Stomach (tissue), 9 donors: Measurements from ENCODE around the gene ANO7. TPM values are rescaled to one million over a fixed set of nuclear protein-coding genes. Genes with fewer than 3 reads are reported as not detected.

ENCODE experiments used
- DNase-seq, 2 donors: peaks; one replicate each; pipeline versions ENCODE4 v3.0.0 to v3.0.0-alpha.2; 2013 to 2019
- H3K27ac ChIP-seq, 5 donors: fragments of 200-600 bp in 4 of 5; sonication (generic) in 4 of 5; one replicate each; pipeline ENCODE4 v1.5.1; 2013 to 2019; ENCODE audit warnings: mild to moderate bottlenecking in 1 of 5, moderate library complexity in 1 of 5
- H3K27me3 ChIP-seq, 3 donors: fragments of 200-600 bp; sonication (generic); one replicate each; pipeline ENCODE4 v1.5.1; 2017 to 2019; ENCODE audit warnings: mixed run types in 1 of 3
- H3K36me3 ChIP-seq, 4 donors: fragments of 200-600 bp; sonication (generic); 1 replicate in 3 of 4; 2 replicates in 1 of 4; pipeline ENCODE4 v1.5.1; 2016 to 2019
- H3K4me1 ChIP-seq, 4 donors: fragments of 200-600 bp; sonication (generic); one replicate each; pipeline ENCODE4 v1.5.1; 2016 to 2019
- H3K4me3 ChIP-seq, 4 donors: fragments of 200-600 bp; sonication (generic) in 3 of 4; one replicate each; pipeline ENCODE4 v1.5.1; 2016 to 2019; ENCODE audit warnings: mild to moderate bottlenecking in 1 of 4
- H3K9me3 ChIP-seq, 4 donors: fragments of 200-600 bp; sonication (generic); one replicate each; pipeline ENCODE4 v1.5.1; 2016 to 2019
- CTCF ChIP-seq, 7 experiments: fragments of 450-650 bp in 4 of 7; fragments of 200-600 bp in 3 of 7; sonication (generic) in 3 of 7; IDR thresholded peaks; one replicate each; pipeline ENCODE4 v1.5.1; 2016 to 2019; ENCODE audit warnings: antibody characterized with exemption in 7 of 7, control low read depth in 2 of 7, mild to moderate bottlenecking in 1 of 7
- EP300 ChIP-seq: sonication (generic); formaldehyde crosslinking; IDR thresholded peaks from one replicate; pipeline ENCODE4 v1.6.1; 2017; ENCODE audit warnings: antibody characterized with exemption
- POLR2A ChIP-seq, 4 donors: fragments of 450-650 bp; IDR thresholded peaks; one replicate each; pipeline ENCODE4 v1.6.1; 2016; ENCODE audit warnings: antibody characterized with exemption in 4 of 4, control low read depth in 2 of 4, mild to moderate bottlenecking in 1 of 4, moderate library complexity in 1 of 4
- POLR2AphosphoS5 ChIP-seq, 3 donors: sonication (generic); formaldehyde crosslinking; IDR thresholded peaks; one replicate each; pipeline ENCODE4 v1.6.1; 2016; ENCODE audit warnings: antibody characterized with exemption in 3 of 3
- WGBS, 5 donors: extraction: QIAGEN DNeasy Blood & Tissue Kit in 3 of 5; methylation state at CpG; one replicate each; pipeline versions ENCODE4 v1.1.5 to v1.1.7; 2013 to 2018; 5-methylcytosine and 5-hydroxymethylcytosine counted together
- intact Hi-C: fragments of 100-400 bp; cut with DNase I; formaldehyde crosslinking; loops from one replicate; pipeline ENCODE4 v1.15.1; 2023; ENCODE audit warnings: low total_unique reads
- polyA plus RNA-seq, 3 donors: library from polyadenylated mRNA; stranded (reverse); fragments of 200-250 nt; gene quantifications; one replicate each; pipeline ENCODE4 v1.2.3, GENCODE V29; 2013
- total RNA-seq, 5 donors: library from RNA; depleted of rRNA; stranded (reverse); fragments of >200 nt; gene quantifications; one replicate each; pipeline versions ENCODE4 v1.1.0 to v1.2.3, GENCODE V29; 2014 to 2016
- donor health status: healthy with polysubstance abuse.
- donor health status: Bipolar disorder and iron deficiency.
- donor health status: healthy.

Gene ANO7
- total and polyA plus RNA-seq, 8 donors: 0.48 to 138 (median 5.6) TPM

- Histone ChIP-seq H3K36me3 (peaks cover 100% of the 10 kb centered on the region in 4 donors), H3K27ac (no peak overlapping the region), H3K27me3 (no peaks in the 10 kb centered on the region), H3K4me3 (no peak overlapping the region), H3K9me3 (no peaks in the 10 kb centered on the region), H3K4me1 (no peaks in the 10 kb centered on the region)
- DNase-seq: no peak
- intact Hi-C loops: no loop called here
- TF ChIP-seq POLR2AphosphoS5 (IDR thresholded peaks at IDR 0.05) (no peak), EP300 (no peak), CTCF (IDR thresholded peaks at IDR 0.05) (no peak), POLR2A (IDR thresholded peaks at IDR 0.05) (no peak)
- WGBS, 5 donors: 79 to 85% (median 81%) methylated on average over 12 to 13 of the region's 13 CpGs
Measured at GRCh38 chr2:241232736-241233575, 44.5 kb downstream of the ANO7 start.

GRCh38 chr2:241234066-241234790 is 45.8 kb downstream of the ANO7 start:
- no peak overlapping the region for H3K4me3 ChIP-seq
- peaks cover 100% of the 10 kb centered on the region in 4 donors for H3K36me3 ChIP-seq

GRCh38 chr2:241234962-241235740 is 46.7 kb downstream of the ANO7 start:
- H3K9me3 ChIP-seq: no peaks in the 10 kb centered on the region
- DNase-seq: no peak
- 80 to 83% (median 81%) methylated on average over 25 to 26 of the region's 26 CpGs for WGBS, 5 donors
- H3K4me1 ChIP-seq: no peaks in the 10 kb centered on the region
- no peak overlapping the region for H3K4me3 ChIP-seq
- peaks cover 100% of the 10 kb centered on the region in 4 donors for H3K36me3 ChIP-seq
- H3K27me3 ChIP-seq: no peaks in the 10 kb centered on the region
- H3K27ac ChIP-seq: no peak overlapping the region
- intact Hi-C loops: no loop called here
- TF ChIP-seq EP300 (no peak), CTCF (IDR thresholded peaks at IDR 0.05) (no peak), POLR2A (IDR thresholded peaks at IDR 0.05) (no peak), POLR2AphosphoS5 (IDR thresholded peaks at IDR 0.05) (no peak)

More at GRCh38 chr2:241234066-241234790, 45.8 kb downstream of the ANO7 start:
- WGBS, 5 donors: 82 to 86% (median 85%) methylated on average over 17 to 21 of the region's 21 CpGs
- Histone ChIP-seq H3K4me1 (no peaks in the 10 kb centered on the region), H3K27ac (no peak overlapping the region), H3K9me3 (no peaks in the 10 kb centered on the region), H3K27me3 (no peaks in the 10 kb centered on the region)
- DNase-seq: no peak
- TF ChIP-seq POLR2A (IDR thresholded peaks at IDR 0.05) (no peak), POLR2AphosphoS5 (IDR thresholded peaks at IDR 0.05) (no peak)
- intact Hi-C loops: no loop called here

- 87 to 89% (median 89%) methylated on average over 16 to 30 of the region's 30 CpGs for WGBS, 5 donors
- Histone ChIP-seq H3K36me3 (peaks cover 100% of the 10 kb centered on the region in 4 donors), H3K4me1 (no peaks in the 10 kb centered on the region), H3K9me3 (no peaks in the 10 kb centered on the region), H3K27ac (no peak overlapping the region), H3K27me3 (no peaks in the 10 kb centered on the region), H3K4me3 (no peak overlapping the region)
- DNase-seq: no peak
- TF ChIP-seq EP300 (no peak), POLR2A (IDR thresholded peaks at IDR 0.05) (no peak), POLR2AphosphoS5 (IDR thresholded peaks at IDR 0.05) (no peak), CTCF (IDR thresholded peaks at IDR 0.05) (no peak)
- intact Hi-C loops: no loop called here
Measured at GRCh38 chr2:241235859-241236593, 47.5 kb downstream of the ANO7 start.
